NCI-H1436 (cell line): ENCODE data around the gene ASB16.

Source experiments
- DNase-seq: peaks from one replicate; lab custom pipeline; 2025; lab: John Stamatoyannopoulos, UW

Gene ASB16

GRCh38 chr17:44223541-44224071, 53.1 kb downstream of the ASB16 start:
- DNase-seq = no peak
